Fibroblast of lung (primary cell): ENCODE results near the gene RASA2. TPM values are rescaled to one million over a fixed set of nuclear protein-coding genes. Genes with fewer than 3 reads are reported as not detected.

Experiments used
- DNase-seq, 2 donors: peaks; one replicate each; pipeline versions ENCODE4 v3.0.0 to v3.0.0-alpha.2; 2010; ENCODE audit warnings: low read depth in 2 of 2
- H2AFZ ChIP-seq: 2 replicates; pipeline ENCODE4 v1.5.1; 2012; ENCODE audit warnings: low read length, control low read depth, inconsistent platforms
- H3K27ac ChIP-seq: 2 replicates; pipeline ENCODE4 v1.5.1; 2011; ENCODE audit warnings: low read length, control low read depth; ENCODE audit not compliant: insufficient read depth
- H3K27me3 ChIP-seq: 2 replicates; pipeline ENCODE4 v1.5.1; 2011; ENCODE audit warnings: mild to moderate bottlenecking, low read length; ENCODE audit not compliant: control insufficient read depth, insufficient read depth
- H3K36me3 ChIP-seq: 2 replicates; pipeline ENCODE4 v1.5.1; 2011; ENCODE audit warnings: low read length; ENCODE audit not compliant: control insufficient read depth, insufficient read depth
- H3K4me1 ChIP-seq: 2 replicates; pipeline ENCODE4 v1.5.1; 2011; ENCODE audit warnings: low read length; ENCODE audit not compliant: control insufficient read depth, insufficient read depth; ENCODE audit errors: extremely low read depth
- H3K4me2 ChIP-seq: 2 replicates; pipeline ENCODE4 v1.5.1; 2011; ENCODE audit warnings: low read length, control low read depth; ENCODE audit not compliant: insufficient read depth; ENCODE audit errors: extremely low read depth
- H3K4me3 ChIP-seq, 4 experiments: fragments of 200-600 bp in 1 of 4; sonication (generic) in 1 of 4; replicated peaks in 1 of 4; 2 replicates each; pipeline ENCODE4 v1.5.1; 2011 to 2016; ENCODE audit warnings: low read length in 4 of 4, low read depth in 3 of 4, mild to moderate bottlenecking in 3 of 4, control low read depth in 2 of 4, inconsistent platforms in 1 of 4, mixed read lengths in 1 of 4; ENCODE audit not compliant: insufficient read depth in 1 of 4; ENCODE audit errors: control extremely low read depth in 1 of 4
- H3K79me2 ChIP-seq: 2 replicates; pipeline ENCODE4 v1.5.1; 2012; ENCODE audit warnings: mild to moderate bottlenecking, low read length, inconsistent platforms; ENCODE audit not compliant: control insufficient read depth, insufficient read depth
- H3K9ac ChIP-seq: 2 replicates; pipeline ENCODE4 v1.5.1; 2011; ENCODE audit warnings: mild to moderate bottlenecking, low read length, control low read depth; ENCODE audit not compliant: insufficient read depth
- H3K9me3 ChIP-seq: 2 replicates; pipeline ENCODE4 v1.5.1; 2012; ENCODE audit warnings: low read depth, low read length; ENCODE audit not compliant: control insufficient read depth, insufficient read depth
- H4K20me1 ChIP-seq: 2 replicates; pipeline ENCODE4 v1.5.1; 2011; ENCODE audit warnings: low read length; ENCODE audit not compliant: control insufficient read depth, insufficient read depth; ENCODE audit errors: extremely low read depth
- CTCF ChIP-seq, 2 donors: IDR thresholded peaks in 1 of 2; conservative IDR thresholded peaks in 1 of 2; 1 replicate in 1 of 2; 2 replicates in 1 of 2; pipeline ENCODE4 v1.5.1; 2011 to 2012; ENCODE audit warnings: low read length in 2 of 2, control low read depth in 1 of 2, inconsistent platforms in 1 of 2, low read depth in 1 of 2, mild to moderate bottlenecking in 1 of 2
- EZH2 ChIP-seq: IDR thresholded peaks from 2 replicates; pipeline ENCODE4 v1.5.1; 2012; ENCODE audit warnings: low read length, control low read depth, mild to moderate bottlenecking; ENCODE audit errors: missing control alignments
- polyA plus RNA-seq, 2 donors: library from polyadenylated mRNA; depleted of rRNA in 1 of 2; stranded (reverse) in 1 of 2; unstranded in 1 of 2; fragments of >200 nt; gene quantifications; 2 replicates each; pipeline ENCODE4 v1.2.1, GENCODE V29; 2011 to 2012; ENCODE audit warnings: missing spikeins in 1 of 2
- total RNA-seq: library from RNA; depleted of rRNA; stranded (reverse); fragments of >200 nt; gene quantifications from 2 replicates; pipeline ENCODE4 v1.2.1, GENCODE V29; 2014

The RASA2 gene
- total and polyA plus RNA-seq, 2 donors (not counting 1 experiment from before 2014, with no cell fraction given), result 10.0 to 11.4 TPM

GRCh38 chr3:141440942-141441341 is 45.9 kb upstream of the RASA2 start:
- Histone ChIP-seq H4K20me1 (no peaks in the 10 kb centered on the region), H3K9me3 (no peaks in the 10 kb centered on the region), H3K4me3 (no peak overlapping the region), H3K36me3 (peaks cover 13% of the 10 kb centered on the region), H3K27me3 (no peaks in the 10 kb centered on the region), H3K79me2 (peaks cover 60% of the 10 kb centered on the region), H3K27ac (peak overlapping the region; percentile 32), H3K9ac (no peak overlapping the region), H3K4me2 (no peak overlapping the region), H3K4me1 (peaks cover 22% of the 10 kb centered on the region), H2AFZ (no peak overlapping the region)
- TF ChIP-seq EZH2 (no peak), CTCF (conservative IDR thresholded peaks at IDR 0.05 in 1 of 2, IDR thresholded peaks at IDR 0.05 in 1 of 2; ENCODE audit: low read depth in 1 of 2, low read length in 2 of 2) (no peak)
- no peak for DNase-seq

GRCh38 chr3:141441381-141442364 is 45.2 kb upstream of the RASA2 start:
- peak; percentile 86 to 91 for DNase-seq
- peaks cover 61% of the 10 kb centered on the region for H3K79me2 ChIP-seq
- no peaks in the 10 kb centered on the region for H3K9me3 ChIP-seq
- no peaks in the 10 kb centered on the region for H4K20me1 ChIP-seq
- no peaks in the 10 kb centered on the region for H3K27me3 ChIP-seq
- H3K36me3 ChIP-seq, result peaks cover 13% of the 10 kb centered on the region
- peak overlapping the region in 2 of 4 experiments; percentile 10 to 11 for H3K4me3 ChIP-seq
- peak overlapping the region; percentile 76 for H3K4me2 ChIP-seq
- TF ChIP-seq EZH2, result no peak
- TF ChIP-seq CTCF (conservative IDR thresholded peaks at IDR 0.05 in 1 of 2, IDR thresholded peaks at IDR 0.05 in 1 of 2; ENCODE audit: low read depth in 1 of 2, low read length in 2 of 2), result peak; percentile 72 to 88
- H3K4me1 ChIP-seq, result peaks cover 22% of the 10 kb centered on the region
- H3K9ac ChIP-seq, result no peak overlapping the region
- no peak overlapping the region for H2AFZ ChIP-seq
- peak overlapping the region; percentile 60 for H3K27ac ChIP-seq

- Histone ChIP-seq H3K4me3 (peak overlapping the region in 2 of 4 experiments; percentile 10 to 11), H3K27me3 (no peaks in the 10 kb centered on the region), H3K9ac (no peak overlapping the region), H3K9me3 (no peaks in the 10 kb centered on the region), H3K79me2 (peaks cover 59% of the 10 kb centered on the region), H3K27ac (peak overlapping the region; percentile 60), H3K36me3 (peaks cover 13% of the 10 kb centered on the region), H3K4me2 (peak overlapping the region; percentile 76), H2AFZ (no peak overlapping the region), H4K20me1 (no peaks in the 10 kb centered on the region), H3K4me1 (peaks cover 23% of the 10 kb centered on the region)
- peak in 1 of 2 donors; percentile 43 for DNase-seq
- TF ChIP-seq EZH2, result no peak
- TF ChIP-seq CTCF (conservative IDR thresholded peaks at IDR 0.05 in 1 of 2, IDR thresholded peaks at IDR 0.05 in 1 of 2; ENCODE audit: low read depth in 1 of 2, low read length in 2 of 2), result no peak
Observed at GRCh38 chr3:141442446-141442845, 44.4 kb upstream of the RASA2 start.
